HG03045 (cell line): ENCODE results near the gene C19orf67.

Experiments
- ATAC-seq: cut with Tn5 transposase; IDR thresholded peaks from one replicate; pipeline ENCODE4 v1.9.1; 2021; ENCODE audit warnings: mild to moderate bottlenecking, moderate library complexity; ENCODE audit not compliant: unreplicated experiment

C19orf67 gene

DNA sequence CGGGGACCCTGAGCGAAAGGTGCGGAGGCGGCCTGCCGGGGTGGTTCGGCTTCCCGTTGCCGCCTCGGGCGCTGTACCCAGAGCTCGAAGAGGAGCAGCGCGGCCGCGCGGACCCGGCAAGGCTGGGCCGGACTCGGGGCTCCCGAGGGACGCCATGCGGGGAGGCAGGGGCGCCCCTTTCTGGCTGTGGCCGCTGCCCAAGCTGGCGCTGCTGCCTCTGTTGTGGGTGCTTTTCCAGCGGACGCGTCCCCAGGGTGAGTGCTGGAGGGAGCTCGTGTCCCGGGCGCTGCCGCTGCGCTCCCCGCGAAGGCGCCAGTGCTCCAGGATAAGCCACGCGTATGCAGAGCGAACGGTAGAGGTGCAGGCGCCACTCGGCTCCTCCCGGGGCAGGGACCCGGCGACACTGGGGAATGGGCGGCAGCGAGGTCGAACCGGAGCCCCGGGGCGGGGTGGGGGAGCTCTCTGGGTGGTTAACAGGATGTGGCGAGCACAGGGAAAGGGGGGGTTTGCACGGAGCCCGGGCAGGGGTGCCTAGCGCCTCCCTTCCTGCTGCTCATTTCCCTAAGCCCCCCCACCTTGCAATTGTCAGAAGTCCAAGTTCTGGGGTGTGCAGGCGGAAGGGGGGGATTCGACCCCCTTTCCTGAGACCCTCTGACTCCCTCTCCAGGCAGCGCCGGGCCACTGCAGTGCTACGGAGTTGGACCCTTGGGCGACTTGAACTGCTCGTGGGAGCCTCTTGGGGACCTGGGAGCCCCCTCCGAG lies 53.7 kb downstream of the C19orf67 start, which contains the start of gene IL27RA:
IL27RA (plus strand) TSS at position 44 of the 762 bp plus-strand sequence; CDS start at position 155, 111 bp downstream.
- peak; percentile 63 for ATAC-seq
